Inflammatory macrophage treated with lipopolysaccharide for 4 hours (primary cell): ENCODE results near the gene PEX6.
A peak's percentile ranks its signal among the peaks of the same experiment; 100 is the strongest.
"Not testable (repeated sequence)": the region's sequence is repeated elsewhere in the genome, so short reads cannot be mapped to it uniquely, and the experiment has no call there.

Experiments
- DNase-seq: peaks from one replicate; pipeline ENCODE4 v3.0.0-alpha.2; 2020

PEX6 gene

GRCh38 chr6:42998205-42998604, 19.2 kb upstream of the PEX6 start:
- DNase-seq = not testable (repeated sequence)

GRCh38 chr6:42996513-42996912, 17.5 kb upstream of the PEX6 start:
- DNase-seq = no peak

- DNase-seq = no peak
Measured at GRCh38 chr6:42993445-42993844, 14.5 kb upstream of the PEX6 start.

- no peak for DNase-seq
Measured at GRCh38 chr6:42989923-42990322, 10.9 kb upstream of the PEX6 start.

- DNase-seq = no peak
Measured at GRCh38 chr6:42988486-42989020, 9.6 kb upstream of the PEX6 start.

- DNase-seq = no peak
Measured at GRCh38 chr6:42987533-42988451, 8.8 kb upstream of the PEX6 start.

GRCh38 chr6:42984924-42985475, 6.0 kb upstream of the PEX6 start:
- no peak for DNase-seq

GRCh38 chr6:42984001-42984923, 5.3 kb upstream of the PEX6 start, which contains the start of gene PPP2R5D:
TSS of gene PPP2R5D (plus strand) at chr6:42984570. CDS start at chr6:42984678, 108 bp downstream.
- DNase-seq = peak; percentile 99

- DNase-seq = no peak
Measured at GRCh38 chr6:42981836-42982235, 2.9 kb upstream of the PEX6 start.

- no peak for DNase-seq
Measured at GRCh38 chr6:42979523-42980177, 669 bp upstream of the PEX6 start.

- peak; percentile 34 for DNase-seq
Measured at GRCh38 chr6:42978487-42978838, 518 bp downstream of the PEX6 start.

- no peak for DNase-seq
Measured at GRCh38 chr6:42974919-42975505, 4.0 kb downstream of the PEX6 start.

GRCh38 chr6:42973926-42974325, 5.1 kb downstream of the PEX6 start:
- peak; percentile 81 for DNase-seq

- DNase-seq = no peak
Measured at GRCh38 chr6:42971746-42972327, 7.1 kb downstream of the PEX6 start.

- peak; percentile 13 for DNase-seq
Measured at GRCh38 chr6:42970871-42971612, 7.9 kb downstream of the PEX6 start.

GRCh38 chr6:42969934-42970333, 9.0 kb downstream of the PEX6 start:
- DNase-seq = no peak

GRCh38 chr6:42969431-42969830, 9.6 kb downstream of the PEX6 start:
- DNase-seq = no peak

GRCh38 chr6:42968783-42969182, 10.2 kb downstream of the PEX6 start:
- no peak for DNase-seq

GRCh38 chr6:42968126-42968701, 10.8 kb downstream of the PEX6 start:
- no peak for DNase-seq

- no peak for DNase-seq
Measured at GRCh38 chr6:42967228-42967627, 11.8 kb downstream of the PEX6 start.

GRCh38 chr6:42966571-42966970, 12.4 kb downstream of the PEX6 start:
- peak; percentile 59 for DNase-seq
